ENCODE data around the gene FNDC3B. TPM values are rescaled to one million over a fixed set of nuclear protein-coding genes. Genes with fewer than 3 reads are reported as not detected.

FNDC3B gene
- total and polyA plus RNA-seq, 2 of the 8 experiments (the other 6 are each of a cell fraction or from before 2014, with no cell fraction given) = 14.1 to 44.4 TPM

DNA sequence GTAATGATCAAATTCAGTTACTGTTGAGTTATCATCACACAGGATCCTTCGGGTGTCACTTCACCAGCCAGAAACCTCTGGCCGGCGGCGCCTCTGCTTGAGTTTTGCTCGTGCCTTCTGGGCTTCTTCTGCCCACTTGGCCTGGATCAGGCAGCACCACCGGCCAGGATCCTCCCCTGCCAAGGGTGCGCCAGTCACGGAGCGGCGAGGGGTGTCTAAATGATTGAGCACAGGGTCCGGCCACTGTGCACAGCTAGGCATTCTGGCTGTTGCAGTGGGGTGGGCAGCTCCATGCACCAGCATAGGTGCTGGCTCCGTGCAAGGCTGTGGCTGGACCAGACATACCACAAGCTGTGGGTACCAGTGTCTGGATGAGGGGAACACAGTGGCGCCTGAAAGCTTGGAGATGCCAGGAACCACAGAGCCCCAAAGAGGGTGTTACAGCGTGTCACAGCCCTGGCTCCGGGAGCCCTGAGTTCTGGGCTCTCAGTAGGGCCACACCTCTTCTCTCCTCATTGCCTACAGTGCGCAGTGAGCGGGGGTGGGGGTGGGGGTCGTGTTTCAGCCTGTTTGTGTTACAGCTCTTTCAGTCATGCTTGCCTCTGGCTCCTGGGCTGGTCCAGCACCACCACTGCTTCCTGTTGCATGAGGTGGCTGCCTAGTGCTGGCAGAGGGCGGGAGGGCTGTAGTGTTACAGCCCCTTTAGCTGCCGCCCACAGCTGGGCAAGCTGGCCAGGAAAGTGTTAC is 169.4 kb downstream of the FNDC3B start:
- H2BK120ac ChIP-seq (replicated peaks; ENCODE audit: low read depth, low read length) = no peak overlapping the region
- H3K27ac ChIP-seq (ENCODE audit: low read depth, low read length) = no peak overlapping the region
- H2BK15ac ChIP-seq (ENCODE audit: low read length) = no peak overlapping the region
- no peak overlapping the region for H4K8ac ChIP-seq (ENCODE audit: extremely low read depth, insufficient read depth, low read length)
- H3K23ac ChIP-seq (ENCODE audit: insufficient read length) = no peak overlapping the region
- H4K91ac ChIP-seq (replicated peaks; ENCODE audit: insufficient read length, low read length) = no peak overlapping the region
- DNase-seq (ENCODE audit: low read depth in 1 of 2, low spot score in 2 of 2) (peak in 1 of 2 experiments; percentile 19), FAIRE-seq (no peak)
- ChIA-PET POLR2A (ENCODE audit: partially characterized antibody) (interaction anchor here (0.7 to 0.9 kb wide), 2 partner anchors 33 to 36 kb away, joined by 3 read pairs; no protein-coding TSS in a partner anchor), CTCF (ENCODE audit: partially characterized antibody) (interaction anchor here (0.6 to 2.3 kb wide), 3 partner anchors 40 to 202 kb away, joined by 3 to 12 read pairs (median 3); no protein-coding TSS in a partner anchor)
- 75% methylated on average over 20 of the region's 20 CpGs; no CpG with 5 or more reads in 1 of the 2 experiments for WGBS, 2 experiments (ENCODE audit: extremely low coverage in 1 of 2, insufficient coverage in 1 of 2, insufficient read length in 1 of 2, insufficient replicate concordance in 2 of 2, low coverage in 1 of 2, low lambda C conversion rate in 2 of 2, missing lambda C conversion rate in 1 of 2)
- H3K4me2 ChIP-seq (ENCODE audit: insufficient read depth in 1 of 2, low read depth in 2 of 2, low read length in 2 of 2) = peak overlapping the region; percentile 15 to 17; a peak in 3 of 4 replicates
- H3K9ac ChIP-seq (replicated peaks in 1 of 4; ENCODE audit: extremely low read depth in 1 of 4, low read depth in 3 of 4, low read length in 3 of 4) = no peak overlapping the region
- peak overlapping the region; percentile 60; the same call in 1 of the 2 replicates for H2BK5ac ChIP-seq (ENCODE audit: low read depth, low read length)
- H3K9me3 ChIP-seq (ENCODE audit: insufficient read depth in 2 of 2, low read depth in 1 of 2, low read length in 1 of 2) = peaks cover 5% of the 10 kb centered on the region in 2 experiments; a peak in 2 of 4 replicates
- peaks cover 0 to 68% of the 10 kb centered on the region in 2 experiments; a peak in 2 of 4 replicates for H3K79me2 ChIP-seq (ENCODE audit: control insufficient read depth in 1 of 2, insufficient read depth in 2 of 2, low read length in 2 of 2)
- no peaks in the 10 kb centered on the region; the same call in 1 of the 2 replicates for H3K79me1 ChIP-seq (ENCODE audit: low read depth, low read length)
- no peaks in the 10 kb centered on the region for H3K23me2 ChIP-seq (ENCODE audit: low read depth, low read length)
- H4K5ac ChIP-seq (ENCODE audit: insufficient read length, low read depth, low read length) = no peak overlapping the region
- no peak overlapping the region for H3K4me3 ChIP-seq (ENCODE audit: extremely low read depth in 1 of 4, insufficient read depth in 2 of 4, low read depth in 3 of 4, low read length in 4 of 4)
- peaks cover 6 to 7% of the 10 kb centered on the region in 2 experiments for H4K20me1 ChIP-seq (replicated peaks in 1 of 2; ENCODE audit: control insufficient read depth in 1 of 2, insufficient read depth in 2 of 2, low read length in 2 of 2)
- H3K27me3 ChIP-seq (replicated peaks in 1 of 4; ENCODE audit: control insufficient read depth in 3 of 4, extremely low read depth in 1 of 4, insufficient read depth in 3 of 4, low read length in 3 of 4) = no peaks in the 10 kb centered on the region
- no peak overlapping the region for H2AK5ac ChIP-seq (ENCODE audit: low read depth, low read length)
- H2BK12ac ChIP-seq (ENCODE audit: low read depth, low read length) = no peak overlapping the region
- H3K56ac ChIP-seq (replicated peaks; ENCODE audit: insufficient read length, low read depth, low read length) = no peak overlapping the region
- H3K36me3 ChIP-seq (ENCODE audit: control insufficient read depth in 2 of 4, insufficient read depth in 4 of 4, low read length in 3 of 4) = peaks cover 0 to 6% (median 2%) of the 10 kb centered on the region in 4 experiments; a peak in 1 of 8 replicates
- no peak overlapping the region for H2AFZ ChIP-seq (ENCODE audit: low read length)
- H3K4me1 ChIP-seq (replicated peaks in 1 of 4; ENCODE audit: control insufficient read depth in 3 of 4, insufficient read depth in 4 of 4, low read length in 3 of 4) = peaks cover 4 to 15% (median 12%) of the 10 kb centered on the region in 4 experiments
- H3K14ac ChIP-seq (ENCODE audit: insufficient read length) = no peak overlapping the region
- no peak overlapping the region for H2BK20ac ChIP-seq (ENCODE audit: low read length)
- H3K18ac ChIP-seq (ENCODE audit: extremely low read depth, low read length) = no peak overlapping the region
- H3K4ac ChIP-seq (replicated peaks; ENCODE audit: insufficient read length, low read depth, low read length) = no peak overlapping the region
- TF ChIP-seq CHD1 (IDR thresholded peaks at IDR 0.05; ENCODE audit: low read depth, low read length) (no peak), FOSL1 (IDR thresholded peaks at IDR 0.05; ENCODE audit: insufficient read depth, low read depth, low read length) (no peak), CEBPB (IDR thresholded peaks at IDR 0.05; ENCODE audit: low read depth, low read length) (no peak), SIN3A (conservative IDR thresholded peaks at IDR 0.05 in 1 of 2, IDR thresholded peaks at IDR 0.05 in 1 of 2; ENCODE audit: low read depth in 1 of 2, low read length in 2 of 2) (no peak), NRF1 (IDR thresholded peaks at IDR 0.05; ENCODE audit: low read depth, low read length) (no peak), JUN (IDR thresholded peaks at IDR 0.05; ENCODE audit: low read depth, low read length) (no peak)
